RCC 7860 (cell line): ENCODE results near the gene BCL6.

ENCODE experiments used
- DNase-seq: peaks from one replicate; pipeline ENCODE4 v3.0.0-alpha.2; 2015; ENCODE audit warnings: low spot score
- FAIRE-seq: peaks from 2 replicates; lab custom pipeline; 2012; peaks lifted over from hg19 to GRCh38; lab: Jason Lieb, UNC

BCL6 gene

GRCh38 chr3:187763850-187764648 lies 18.8 kb upstream of the BCL6 start:
- DNase-seq (no peak), FAIRE-seq (no peak)

- no peak for FAIRE-seq
- no peak for DNase-seq
Measured at GRCh38 chr3:187762792-187763191, 17.5 kb upstream of the BCL6 start.

GRCh38 chr3:187759601-187760000 lies 14.3 kb upstream of the BCL6 start:
- FAIRE-seq: no peak

GRCh38 chr3:187758318-187758955 lies 13.2 kb upstream of the BCL6 start:
- DNase-seq: peak; percentile 22
- peak; percentile 93 for FAIRE-seq

More at GRCh38 chr3:187759601-187760000, 14.3 kb upstream of the BCL6 start:
- no peak for DNase-seq

GRCh38 chr3:187753516-187753915 lies 8.2 kb upstream of the BCL6 start:
- DNase-seq (no peak), FAIRE-seq (no peak)

GRCh38 chr3:187750513-187751123 lies 5.3 kb upstream of the BCL6 start:
- no peak for DNase-seq
- FAIRE-seq: no peak

GRCh38 chr3:187750006-187750512 lies 4.8 kb upstream of the BCL6 start:
- FAIRE-seq: no peak

GRCh38 chr3:187748050-187748481 lies 2.8 kb upstream of the BCL6 start:
- FAIRE-seq: peak; percentile 44
- peak; percentile 61 for DNase-seq

More at GRCh38 chr3:187750006-187750512, 4.8 kb upstream of the BCL6 start:
- no peak for DNase-seq

- DNase-seq: no peak
- FAIRE-seq: no peak
Measured at GRCh38 chr3:187747506-187747905, 2.2 kb upstream of the BCL6 start.

- FAIRE-seq: no peak
- no peak for DNase-seq
Measured at GRCh38 chr3:187746442-187747281, 1.4 kb upstream of the BCL6 start.

GRCh38 chr3:187746059-187746441 lies 782 bp upstream of the BCL6 start:
- DNase-seq: no peak

GRCh38 chr3:187744169-187745151 lies 808 bp downstream of the BCL6 start:
- FAIRE-seq (no peak), DNase-seq (peak; percentile 23)

More at GRCh38 chr3:187746059-187746441, 782 bp upstream of the BCL6 start:
- no peak for FAIRE-seq

GRCh38 chr3:187743195-187744141 lies 1.8 kb downstream of the BCL6 start:
- no peak for FAIRE-seq
- no peak for DNase-seq

GRCh38 chr3:187742351-187743171 lies 2.7 kb downstream of the BCL6 start:
- DNase-seq (no peak), FAIRE-seq (no peak)

GRCh38 chr3:187741403-187742350 lies 3.6 kb downstream of the BCL6 start:
- DNase-seq (peak; percentile 60), FAIRE-seq (peak; percentile 72)
